Gastrocnemius medialis (tissue), 4 donors: ENCODE measurements around the gene LYRM7. TPM values are rescaled to one million over a fixed set of nuclear protein-coding genes. Genes with fewer than 3 reads are reported as not detected.

Source experiments
- ATAC-seq, 2 donors: fragments of 150-250 bp; one replicate each; pipeline ENCODE4 v1.9.1; 2016
- DNase-seq, 2 donors: peaks; one replicate each; pipeline ENCODE4 v3.0.0-alpha.2; 2019
- H3K27ac ChIP-seq, 4 donors: fragments of 200-600 bp; sonication (generic); 1 replicate in 1 of 4; 2 replicates in 3 of 4; pipeline ENCODE4 v1.5.1; 2016 to 2018; ENCODE audit warnings: mild to moderate bottlenecking in 2 of 4, moderate library complexity in 1 of 4
- H3K27me3 ChIP-seq, 3 donors: fragments of 200-600 bp; sonication (generic) in 2 of 3; 1 replicate in 1 of 3; 2 replicates in 2 of 3; pipeline versions ENCODE4 v1.5.1 to v1.6.0; 2016 to 2019; ENCODE audit warnings: mild to moderate bottlenecking in 1 of 3, moderate library complexity in 1 of 3
- H3K36me3 ChIP-seq, 2 donors: fragments of 200-600 bp; sonication (generic) in 1 of 2; one replicate each; pipeline ENCODE4 v1.5.1; 2017 to 2018
- H3K4me1 ChIP-seq, 2 donors: fragments of 200-600 bp; sonication (generic) in 1 of 2; one replicate each; pipeline ENCODE4 v1.5.1; 2016 to 2017; ENCODE audit warnings: mild to moderate bottlenecking in 2 of 2
- H3K4me3 ChIP-seq, 4 donors: fragments of 200-600 bp; sonication (generic) in 3 of 4; 1 replicate in 1 of 4; 2 replicates in 3 of 4; pipeline ENCODE4 v1.5.1; 2016 to 2019; ENCODE audit warnings: mild to moderate bottlenecking in 2 of 4
- H3K9me3 ChIP-seq, 3 donors: fragments of 200-600 bp; sonication (generic) in 2 of 3; 1 replicate in 1 of 3; 2 replicates in 2 of 3; pipeline ENCODE4 v1.5.1; 2016 to 2019
- CTCF ChIP-seq, 5 experiments: fragments of 450-650 bp in 3 of 5; fragments of 200-600 bp in 2 of 5; sonication (generic) in 2 of 5; IDR thresholded peaks in 4 of 5; conservative IDR thresholded peaks in 1 of 5; 1 replicate in 4 of 5; 2 replicates in 1 of 5; pipeline ENCODE4 v1.5.1; 2016 to 2019; ENCODE audit warnings: antibody characterized with exemption in 5 of 5, mild to moderate bottlenecking in 3 of 5, moderate library complexity in 3 of 5
- POLR2A ChIP-seq, 2 donors: fragments of 450-650 bp; IDR thresholded peaks; one replicate each; pipeline ENCODE4 v1.6.1; 2017; ENCODE audit warnings: antibody characterized with exemption in 2 of 2, mild to moderate bottlenecking in 2 of 2, moderate library complexity in 2 of 2
- in situ Hi-C, 4 donors: fragments of 200-750 bp; cut with MboI; loops; one replicate each; pipeline versions ENCODE4 v1.15.0 to v1.8.0; 2017; ENCODE audit warnings: low sequenced_read_pairs in 4 of 4
- intact Hi-C: fragments of 100-400 bp; cut with DNase I; formaldehyde crosslinking; loops from one replicate; pipeline ENCODE4 v1.15.1; 2023; ENCODE audit warnings: low total_unique reads
- total RNA-seq, 4 donors: library from RNA; depleted of rRNA; stranded (reverse); fragments of >200 nt; gene quantifications; one replicate each; pipeline versions ENCODE4 v1.1.0 to v1.2.3, GENCODE V29; 2016

Gene LYRM7
- total RNA-seq, 4 donors from 2014 or later, result 9.8 to 38.8 (median 14.7) TPM

- ATAC-seq (no peak), DNase-seq (no peak)
- no peak for TF ChIP-seq CTCF (IDR thresholded peaks at IDR 0.05 in 4 of 5, conservative IDR thresholded peaks at IDR 0.05 in 1 of 5)
- no peak for TF ChIP-seq POLR2A (IDR thresholded peaks at IDR 0.05)
- Histone ChIP-seq H3K4me3 (no peak overlapping the region), H3K36me3 (no peaks in the 10 kb centered on the region), H3K4me1 (no peaks in the 10 kb centered on the region), H3K27me3 (no peaks in the 10 kb centered on the region), H3K9me3 (no peaks in the 10 kb centered on the region), H3K27ac (no peak overlapping the region)
- in situ Hi-C loops (no loop called here), intact Hi-C loops (no loop called here)
Measured at GRCh38 chr5:131212471-131213021, 41.8 kb downstream of the LYRM7 start.

- Histone ChIP-seq H3K9me3 (no peaks in the 10 kb centered on the region), H3K27ac (no peak overlapping the region), H3K4me1 (no peaks in the 10 kb centered on the region), H3K27me3 (no peaks in the 10 kb centered on the region), H3K4me3 (no peak overlapping the region), H3K36me3 (no peaks in the 10 kb centered on the region)
- TF ChIP-seq CTCF (IDR thresholded peaks at IDR 0.05 in 4 of 5, conservative IDR thresholded peaks at IDR 0.05 in 1 of 5) (no peak), POLR2A (IDR thresholded peaks at IDR 0.05) (no peak)
- no peak for DNase-seq
- intact Hi-C loops, result no loop called here
- ATAC-seq, result no peak
- in situ Hi-C loops, result no loop called here
Measured at GRCh38 chr5:131214609-131215227, 44.0 kb downstream of the LYRM7 start.

GRCh38 chr5:131217791-131218190 is 47.0 kb downstream of the LYRM7 start:
- Histone ChIP-seq H3K4me3 (no peak overlapping the region), H3K27ac (no peak overlapping the region), H3K36me3 (no peaks in the 10 kb centered on the region), H3K4me1 (no peaks in the 10 kb centered on the region), H3K9me3 (no peaks in the 10 kb centered on the region), H3K27me3 (no peaks in the 10 kb centered on the region)
- in situ Hi-C loops (no loop called here), intact Hi-C loops (no loop called here)
- TF ChIP-seq CTCF (IDR thresholded peaks at IDR 0.05 in 4 of 5, conservative IDR thresholded peaks at IDR 0.05 in 1 of 5) (no peak), POLR2A (IDR thresholded peaks at IDR 0.05) (no peak)
- DNase-seq, result no peak
- no peak for ATAC-seq

GRCh38 chr5:131218392-131218791 is 47.6 kb downstream of the LYRM7 start:
- Histone ChIP-seq H3K27ac (no peak overlapping the region), H3K4me3 (no peak overlapping the region), H3K9me3 (no peaks in the 10 kb centered on the region), H3K4me1 (no peaks in the 10 kb centered on the region), H3K36me3 (no peaks in the 10 kb centered on the region), H3K27me3 (no peaks in the 10 kb centered on the region)
- ATAC-seq (no peak), DNase-seq (no peak)
- in situ Hi-C loops, result no loop called here
- intact Hi-C loops, result no loop called here
- TF ChIP-seq CTCF (IDR thresholded peaks at IDR 0.05 in 4 of 5, conservative IDR thresholded peaks at IDR 0.05 in 1 of 5) (no peak), POLR2A (IDR thresholded peaks at IDR 0.05) (no peak)

- Histone ChIP-seq H3K27ac (no peak overlapping the region), H3K4me1 (no peaks in the 10 kb centered on the region)
- TF ChIP-seq CTCF (IDR thresholded peaks at IDR 0.05 in 4 of 5, conservative IDR thresholded peaks at IDR 0.05 in 1 of 5) (no peak), POLR2A (IDR thresholded peaks at IDR 0.05) (no peak)
Measured at GRCh38 chr5:131220566-131220965, 49.8 kb downstream of the LYRM7 start.

More at GRCh38 chr5:131220566-131220965, 49.8 kb downstream of the LYRM7 start:
- in situ Hi-C loops (no loop called here), intact Hi-C loops (no loop called here)
- Histone ChIP-seq H3K4me3 (no peak overlapping the region), H3K9me3 (no peaks in the 10 kb centered on the region), H3K27me3 (no peaks in the 10 kb centered on the region), H3K36me3 (no peaks in the 10 kb centered on the region)
- ATAC-seq, result no peak
- no peak for DNase-seq
